Neural progenitor cell (in vitro differentiated cells): Measurements from ENCODE around the gene CHCT1.
"Not testable (repeated sequence)": the region's sequence is repeated elsewhere in the genome, so short reads cannot be mapped to it uniquely, and the experiment has no call there.

Experiments used
- CTCF ChIP-seq: fragments of 200-600 bp; sonication (generic); IDR thresholded peaks from 2 replicates; pipeline ENCODE4 v1.5.1; 2017; ENCODE audit warnings: antibody characterized with exemption, mild to moderate bottlenecking
- EZH2 ChIP-seq: fragments of 200-600 bp; sonication (generic); IDR thresholded peaks from 2 replicates; pipeline ENCODE4 v1.6.1; 2017; ENCODE audit warnings: antibody characterized with exemption, mild to moderate bottlenecking, moderate library complexity
- EZH2phosphoT487 ChIP-seq: fragments of 200-600 bp; sonication (generic); IDR thresholded peaks from 2 replicates; pipeline ENCODE4 v1.6.1; 2017; ENCODE audit warnings: antibody characterized with exemption

- not testable (repeated sequence) for TF ChIP-seq EZH2, CTCF, EZH2phosphoT487
Measured at GRCh38 chr17:60379461-60379860, 42.8 kb upstream of the CHCT1 start.
